OCI-LY3 (cell line): ENCODE results near the gene TACSTD2.
"Not testable (repeated sequence)": the region's sequence is repeated elsewhere in the genome, so short reads cannot be mapped to it uniquely, and the experiment has no call there.

Source experiments
- H2AFZ ChIP-seq: fragments of 200-600, 300-600 bp; shearing (Covaris generic); 2 replicates; pipeline ENCODE4 v1.6.0; 2014; ENCODE audit warnings: antibody characterized with exemption, low read depth, low read length
- H3K27ac ChIP-seq: fragments of 200-600, 300-600 bp; sonication (generic); 2 replicates; pipeline ENCODE4 v1.5.1; 2014; ENCODE audit warnings: mild to moderate bottlenecking, low read length, moderate library complexity, mixed read lengths
- H3K27me3 ChIP-seq: fragments of 200-600, 300-600 bp; sonication (generic); 2 replicates; pipeline ENCODE4 v1.6.1; 2014; ENCODE audit warnings: low read depth, low read length, mixed read lengths
- H3K36me3 ChIP-seq: fragments of 200-600, 300-600 bp; sonication (generic); replicated peaks from 2 replicates; pipeline ENCODE3; 2014; ENCODE audit warnings: low read depth, low read length, mixed read lengths
- H3K4me1 ChIP-seq: fragments of 300-600, 200-600 bp; sonication (generic); 2 replicates; pipeline ENCODE4 v1.6.1; 2014; ENCODE audit warnings: low read length, mixed read lengths
- H3K4me2 ChIP-seq: fragments of 200-600, 300-600 bp; sonication (generic); 2 replicates; pipeline ENCODE4 v1.6.1; 2014; ENCODE audit warnings: low read length, mixed read lengths
- H3K4me3 ChIP-seq: fragments of 300-600, 200-600 bp; sonication (generic); 2 replicates; pipeline ENCODE4 v1.5.1; 2014; ENCODE audit warnings: antibody characterized with exemption, mild to moderate bottlenecking, low read length, moderate library complexity
- H3K79me2 ChIP-seq: fragments of 300-600, 200-600 bp; shearing (Covaris generic); 2 replicates; pipeline ENCODE4 v1.6.1; 2014; ENCODE audit warnings: mild to moderate bottlenecking, low read length, mixed read lengths
- H3K9ac ChIP-seq: fragments of 300-600, 200-600 bp; shearing (Covaris generic); 2 replicates; pipeline ENCODE4 v1.6.0; 2014; ENCODE audit warnings: mild to moderate bottlenecking, low read length, moderate library complexity
- H3K9me3 ChIP-seq: fragments of 200-600, 300-600 bp; shearing (Covaris generic); 2 replicates; pipeline ENCODE4 v1.6.1; 2014; ENCODE audit warnings: low read length, mixed read lengths; ENCODE audit not compliant: insufficient read depth
- H4K20me1 ChIP-seq: fragments of 200-600, 300-600 bp; sonication (generic); 2 replicates; pipeline ENCODE4 v1.6.1; 2016; ENCODE audit warnings: low read length, mixed read lengths; ENCODE audit not compliant: insufficient read depth
- CTCF ChIP-seq: fragments of 200-600, 300-600 bp; sonication (generic); IDR thresholded peaks from 2 replicates; pipeline ENCODE4 v1.5.1; 2014; ENCODE audit warnings: antibody characterized with exemption, low read length, low read depth
- EZH2phosphoT487 ChIP-seq: fragments of 200-600 bp; shearing (Covaris generic); IDR thresholded peaks from 2 replicates; pipeline ENCODE4 v1.6.1; 2018; ENCODE audit warnings: antibody characterized with exemption, mixed run types, low read depth

Gene TACSTD2

DNA sequence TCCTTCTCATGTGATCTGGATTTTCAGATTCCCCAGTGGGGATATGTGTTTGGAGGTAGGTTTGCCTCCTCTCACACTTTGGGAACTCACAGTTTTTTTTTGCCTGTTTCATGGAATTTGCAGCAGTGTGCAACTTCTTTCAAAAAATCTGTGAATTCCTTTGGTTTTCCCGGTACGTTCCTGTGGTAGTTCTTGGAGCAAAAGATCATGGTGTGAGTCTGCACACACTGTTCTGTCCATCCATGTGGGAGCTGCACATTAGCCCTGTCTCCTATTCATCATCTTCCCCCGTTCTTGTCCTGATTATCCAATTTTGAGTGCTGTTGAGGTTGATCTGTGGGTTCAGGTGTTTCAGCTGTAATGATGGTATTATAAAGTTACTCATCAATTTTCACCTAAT lies 30.3 kb upstream of the TACSTD2 start:
- no peak overlapping the region for H3K4me3 ChIP-seq
- no peaks in the 10 kb centered on the region for H4K20me1 ChIP-seq
- H3K4me1 ChIP-seq = no peaks in the 10 kb centered on the region
- H3K9ac ChIP-seq = no peak overlapping the region
- no peak for TF ChIP-seq CTCF
- TF ChIP-seq EZH2phosphoT487 = no peak
- H2AFZ ChIP-seq = no peak overlapping the region
- H3K4me2 ChIP-seq = no peak overlapping the region
- H3K27ac ChIP-seq = no peak overlapping the region
- no peaks in the 10 kb centered on the region for H3K79me2 ChIP-seq
- no peaks in the 10 kb centered on the region for H3K9me3 ChIP-seq
- no peaks in the 10 kb centered on the region for H3K36me3 ChIP-seq
- no peaks in the 10 kb centered on the region for H3K27me3 ChIP-seq

GRCh38 chr1:58601921-58602320 lies 24.9 kb upstream of the TACSTD2 start:
- H2AFZ ChIP-seq, H3K27ac ChIP-seq, H3K4me2 ChIP-seq, H3K9ac ChIP-seq, H3K4me1 ChIP-seq, H3K9me3 ChIP-seq, H4K20me1 ChIP-seq, H3K36me3 ChIP-seq, H3K79me2 ChIP-seq, H3K4me3 ChIP-seq: not testable (repeated sequence)
- peaks cover 10% of the 10 kb centered on the region; the same call in 1 of the 2 replicates for H3K27me3 ChIP-seq

GRCh38 chr1:58597996-58598395 lies 20.9 kb upstream of the TACSTD2 start:
- no peaks in the 10 kb centered on the region for H3K4me1 ChIP-seq
- H2AFZ ChIP-seq = no peak overlapping the region
- no peaks in the 10 kb centered on the region for H3K36me3 ChIP-seq
- H3K9ac ChIP-seq = no peak overlapping the region
- H3K27ac ChIP-seq = no peak overlapping the region
- H3K4me2 ChIP-seq = no peak overlapping the region
- peaks cover 25% of the 10 kb centered on the region; the same call in 1 of the 2 replicates for H3K27me3 ChIP-seq
- no peaks in the 10 kb centered on the region for H4K20me1 ChIP-seq
- H3K4me3 ChIP-seq = no peak overlapping the region
- TF ChIP-seq EZH2phosphoT487 (no peak), CTCF (no peak)
- H3K79me2 ChIP-seq = no peaks in the 10 kb centered on the region
- no peaks in the 10 kb centered on the region for H3K9me3 ChIP-seq

DNA sequence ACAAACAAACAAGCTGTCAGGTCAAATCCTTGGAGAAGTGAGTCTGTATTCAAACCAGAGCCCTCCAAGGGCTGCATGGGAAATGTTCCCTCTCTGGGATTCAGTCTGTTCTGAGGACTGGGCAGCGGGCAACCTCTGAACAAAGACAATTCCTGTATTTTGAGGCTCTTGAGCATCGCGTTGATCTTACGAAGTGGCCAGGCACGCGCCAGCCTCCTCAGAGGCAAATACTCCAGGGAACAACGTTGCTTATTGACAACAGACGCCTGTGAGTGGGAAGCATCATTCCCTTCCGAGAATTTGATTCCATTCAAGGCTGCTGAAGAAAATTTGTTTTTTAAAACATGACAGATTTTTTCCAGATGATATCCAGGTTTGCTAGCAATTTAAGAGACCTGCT lies 20.0 kb upstream of the TACSTD2 start:
- Histone ChIP-seq H3K4me1 (no peaks in the 10 kb centered on the region), H3K36me3 (no peaks in the 10 kb centered on the region), H4K20me1 (no peaks in the 10 kb centered on the region), H3K4me2 (no peak overlapping the region), H3K27ac (no peak overlapping the region), H3K27me3 (peaks cover 32% of the 10 kb centered on the region; the same call in 1 of the 2 replicates), H3K4me3 (no peak overlapping the region), H3K79me2 (no peaks in the 10 kb centered on the region), H3K9ac (no peak overlapping the region), H3K9me3 (no peaks in the 10 kb centered on the region), H2AFZ (no peak overlapping the region)
- no peak for TF ChIP-seq EZH2phosphoT487
- no peak for TF ChIP-seq CTCF

- no peak overlapping the region for H3K27ac ChIP-seq
- H3K36me3 ChIP-seq = no peaks in the 10 kb centered on the region
- H3K4me2 ChIP-seq = no peak overlapping the region
- H3K9me3 ChIP-seq = no peaks in the 10 kb centered on the region
- no peaks in the 10 kb centered on the region for H3K79me2 ChIP-seq
- H3K4me3 ChIP-seq = no peak overlapping the region
- peaks cover 34% of the 10 kb centered on the region; the same call in 1 of the 2 replicates for H3K27me3 ChIP-seq
- H3K4me1 ChIP-seq = no peaks in the 10 kb centered on the region
- no peak overlapping the region for H3K9ac ChIP-seq
- no peaks in the 10 kb centered on the region for H4K20me1 ChIP-seq
- no peak overlapping the region for H2AFZ ChIP-seq
- TF ChIP-seq EZH2phosphoT487 (no peak), CTCF (no peak)
These were observed 19.6 kb upstream of the TACSTD2 start for GRCh38 chr1:58596631-58597052.
